NCI-H460 (cell line): Measurements from ENCODE around the gene B4GALT4. TPM values are rescaled to one million over a fixed set of nuclear protein-coding genes. Genes with fewer than 3 reads are reported as not detected.

ENCODE experiments used
- total RNA-seq: library from RNA; depleted of rRNA; stranded (reverse); fragments of >200 nt; shearing (Covaris generic); gene quantifications from 2 replicates; pipeline ENCODE4 v1.2.3, GENCODE V29; 2014; rRNA removed

The B4GALT4 gene
- total RNA-seq, 1 experiment from 2014 or later = 10.3 TPM

Other genes with a start within 250 kb of the B4GALT4 start
- not detected in 2 replicates for gene IGSF11, start 206.0 kb downstream of the B4GALT4 start, total RNA-seq
- not detected in 2 replicates for gene TEX55, start 94.7 kb downstream of the B4GALT4 start, total RNA-seq
- gene UPK1B, start 67.3 kb downstream of the B4GALT4 start, total RNA-seq = not detected in 2 replicates
- 1.2 and 1.4 TPM in 2 replicates for gene ARHGAP31, start 53.5 kb upstream of the B4GALT4 start, total RNA-seq
- gene TMEM39A, start 222.7 kb upstream of the B4GALT4 start, total RNA-seq = 31.9 and 36.6 TPM in 2 replicates
- 8.8 and 12.4 TPM in 2 replicates for gene POGLUT1, start 228.1 kb upstream of the B4GALT4 start, total RNA-seq